Transverse colon (tissue), 4 donors: ENCODE measurements around the gene SCD5. TPM values are rescaled to one million over a fixed set of nuclear protein-coding genes. Genes with fewer than 3 reads are reported as not detected.

ENCODE experiments used
- DNase-seq: peaks from one replicate; pipeline ENCODE4 v3.0.0-alpha.2; 2019
- H3K27ac ChIP-seq, 4 donors: fragments of 200-600 bp; sonication (generic); 2 replicates each; pipeline ENCODE4 v1.5.1; 2016 to 2018; ENCODE audit warnings: inconsistent platforms in 4 of 4
- H3K27me3 ChIP-seq: fragments of 200-600 bp; sonication (generic); 2 replicates; pipeline ENCODE4 v1.5.1; 2017; ENCODE audit warnings: inconsistent platforms
- H3K36me3 ChIP-seq, 4 donors: fragments of 200-600 bp; sonication (generic); 2 replicates each; pipeline ENCODE4 v1.5.1; 2017 to 2019; ENCODE audit warnings: inconsistent platforms in 4 of 4
- H3K4me1 ChIP-seq, 4 donors: fragments of 200-600 bp; sonication (generic); 2 replicates each; pipeline ENCODE4 v1.5.1; 2017 to 2020; ENCODE audit warnings: inconsistent platforms in 4 of 4
- H3K4me3 ChIP-seq, 4 donors: fragments of 200-600 bp; sonication (generic); 1 replicate in 1 of 4; 2 replicates in 3 of 4; pipeline versions ENCODE4 v1.5.1 to v1.6.1; 2017 to 2019; ENCODE audit warnings: inconsistent platforms in 4 of 4
- H3K9me3 ChIP-seq, 2 donors: fragments of 200-600 bp; sonication (generic); 2 replicates each; pipeline ENCODE4 v1.5.1; 2017 to 2019; ENCODE audit warnings: inconsistent platforms in 2 of 2
- EP300 ChIP-seq: sonication (generic); formaldehyde crosslinking; IDR thresholded peaks from one replicate; pipeline ENCODE4 v1.6.1; 2017; ENCODE audit warnings: antibody characterized with exemption, low read depth
- POLR2A ChIP-seq: fragments of 450-650 bp; IDR thresholded peaks from one replicate; pipeline ENCODE4 v1.6.1; 2016; ENCODE audit warnings: antibody characterized with exemption, mild to moderate bottlenecking, moderate library complexity
- POLR2AphosphoS5 ChIP-seq, 3 donors: sonication (generic); formaldehyde crosslinking; IDR thresholded peaks; one replicate each; pipeline ENCODE4 v1.6.1; 2016; ENCODE audit warnings: antibody characterized with exemption in 3 of 3
- WGBS, 2 donors: methylation state at CpG; one replicate each; pipeline ENCODE4 v1.1.5; 2018; ENCODE audit warnings: low coverage in 1 of 2; 5-methylcytosine and 5-hydroxymethylcytosine counted together
- in situ Hi-C, 4 donors: fragments of 200-750 bp; cut with MboI; loops; one replicate each; pipeline versions ENCODE4 v1.15.0 to v1.15.1; 2017; ENCODE audit warnings: low sequenced_read_pairs in 3 of 4, low pct_ligation_motif_present in 1 of 4, low pct_unique_long_range_greater_than_20kb in 1 of 4
- intact Hi-C: fragments of 100-400 bp; cut with DNase I; formaldehyde crosslinking; loops from one replicate; pipeline ENCODE4 v1.15.1; 2023; ENCODE audit warnings: low total_unique reads
- total RNA-seq, 4 donors: library from RNA; depleted of rRNA; stranded (reverse); fragments of >200 nt; gene quantifications; one replicate each; pipeline ENCODE4 v1.1.0, GENCODE V29; 2016
- TF ChIP-seq, protein P1 (sequence below), 5 experiments: fragments of 200-600 bp in 3 of 5; fragments of 450-650 bp in 2 of 5; sonication (generic) in 3 of 5; IDR thresholded peaks; 1 replicate in 2 of 5; 2 replicates in 3 of 5; pipeline ENCODE4 v1.5.1; 2016 to 2017; ENCODE audit warnings: antibody characterized with exemption in 5 of 5, inconsistent platforms in 3 of 5, mild to moderate bottlenecking in 2 of 5, moderate library complexity in 1 of 5

The SCD5 gene
- total RNA-seq, 4 donors from 2014 or later = 1.5 to 7.5 (median 3.5) TPM

- Histone ChIP-seq H3K9me3 (no peaks in the 10 kb centered on the region), H3K27me3 (no peaks in the 10 kb centered on the region), H3K4me1 (no peaks in the 10 kb centered on the region), H3K4me3 (no peak overlapping the region), H3K27ac (no peak overlapping the region), H3K36me3 (no peaks in the 10 kb centered on the region)
- intact Hi-C loops (no loop called here), in situ Hi-C loops (no loop called here)
- TF ChIP-seq POLR2A (no peak), EP300 (no peak), POLR2AphosphoS5 (IDR thresholded peaks at IDR 0.05) (no peak)
- TF ChIP-seq, protein P1, sequence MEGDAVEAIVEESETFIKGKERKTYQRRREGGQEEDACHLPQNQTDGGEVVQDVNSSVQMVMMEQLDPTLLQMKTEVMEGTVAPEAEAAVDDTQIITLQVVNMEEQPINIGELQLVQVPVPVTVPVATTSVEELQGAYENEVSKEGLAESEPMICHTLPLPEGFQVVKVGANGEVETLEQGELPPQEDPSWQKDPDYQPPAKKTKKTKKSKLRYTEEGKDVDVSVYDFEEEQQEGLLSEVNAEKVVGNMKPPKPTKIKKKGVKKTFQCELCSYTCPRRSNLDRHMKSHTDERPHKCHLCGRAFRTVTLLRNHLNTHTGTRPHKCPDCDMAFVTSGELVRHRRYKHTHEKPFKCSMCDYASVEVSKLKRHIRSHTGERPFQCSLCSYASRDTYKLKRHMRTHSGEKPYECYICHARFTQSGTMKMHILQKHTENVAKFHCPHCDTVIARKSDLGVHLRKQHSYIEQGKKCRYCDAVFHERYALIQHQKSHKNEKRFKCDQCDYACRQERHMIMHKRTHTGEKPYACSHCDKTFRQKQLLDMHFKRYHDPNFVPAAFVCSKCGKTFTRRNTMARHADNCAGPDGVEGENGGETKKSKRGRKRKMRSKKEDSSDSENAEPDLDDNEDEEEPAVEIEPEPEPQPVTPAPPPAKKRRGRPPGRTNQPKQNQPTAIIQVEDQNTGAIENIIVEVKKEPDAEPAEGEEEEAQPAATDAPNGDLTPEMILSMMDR (IDR thresholded peaks at IDR 0.05) = no peak
- 0 to 42% methylated on average over 1 of the region's 1 CpG for WGBS, 2 donors
- no peak for DNase-seq
These were observed 168.5 kb downstream of the SCD5 start for GRCh38 chr4:82630079-82630478.

DNA sequence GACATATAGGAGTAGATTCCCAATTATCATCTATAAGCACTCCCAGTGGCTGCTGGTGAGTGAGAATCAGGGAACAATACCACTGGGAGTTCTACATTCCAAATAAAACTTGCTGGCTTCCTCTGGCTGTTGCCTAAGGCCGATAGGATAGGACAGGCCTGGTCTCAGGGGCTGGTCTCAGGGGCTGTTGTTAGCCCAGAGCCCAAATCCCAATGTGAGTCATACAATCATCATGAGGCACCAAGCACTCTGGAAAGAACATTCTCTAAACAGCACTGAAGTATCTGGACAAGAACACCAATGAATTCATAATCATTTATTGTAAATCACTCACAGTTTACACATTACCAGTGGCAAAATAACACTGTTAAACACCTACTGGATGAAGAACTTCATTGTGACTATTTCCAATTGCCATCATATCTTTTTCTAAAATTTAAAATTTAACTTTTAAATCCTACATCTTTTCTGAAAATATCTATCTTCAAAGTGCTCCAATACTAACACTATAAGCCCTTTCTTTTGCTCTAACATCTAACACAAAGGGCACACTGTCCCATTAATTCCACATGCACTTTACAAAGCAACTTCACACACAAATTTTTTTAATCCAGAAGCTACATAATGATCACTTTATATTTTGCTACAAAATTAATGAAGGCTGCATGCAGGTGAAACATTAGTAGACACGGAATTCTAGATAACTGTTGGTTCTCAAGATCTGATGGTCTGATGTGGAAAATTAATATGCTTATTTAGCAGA is 169.2 kb downstream of the SCD5 start:
- TF ChIP-seq, protein P1 (IDR thresholded peaks at IDR 0.05) = no peak
- TF ChIP-seq POLR2AphosphoS5 (IDR thresholded peaks at IDR 0.05) (no peak), EP300 (no peak), POLR2A (no peak)
- H3K36me3 ChIP-seq = no peaks in the 10 kb centered on the region
- no peak for DNase-seq
- no peaks in the 10 kb centered on the region for H3K27me3 ChIP-seq
- no peak overlapping the region for H3K4me3 ChIP-seq
- in situ Hi-C loops = no loop called here
- H3K27ac ChIP-seq = no peak overlapping the region
- H3K9me3 ChIP-seq = no peaks in the 10 kb centered on the region
- H3K4me1 ChIP-seq = no peaks in the 10 kb centered on the region
- intact Hi-C loops = no loop called here
- WGBS, 2 donors = 64 to 92% methylated on average over 1 to 2 of the region's 2 CpGs

- WGBS, 2 donors = 71 to 100% methylated on average over 1 to 9 of the region's 9 CpGs
- Histone ChIP-seq H3K9me3 (no peaks in the 10 kb centered on the region), H3K36me3 (no peaks in the 10 kb centered on the region), H3K4me3 (no peak overlapping the region), H3K27me3 (no peaks in the 10 kb centered on the region), H3K27ac (no peak overlapping the region), H3K4me1 (no peaks in the 10 kb centered on the region)
- in situ Hi-C loops (no loop called here), intact Hi-C loops (no loop called here)
- TF ChIP-seq, protein P1 (IDR thresholded peaks at IDR 0.05) = no peak
- TF ChIP-seq POLR2A (no peak), POLR2AphosphoS5 (IDR thresholded peaks at IDR 0.05) (no peak), EP300 (no peak)
- DNase-seq = no peak
These were observed 172.2 kb downstream of the SCD5 start for GRCh38 chr4:82626251-82626868.

DNA sequence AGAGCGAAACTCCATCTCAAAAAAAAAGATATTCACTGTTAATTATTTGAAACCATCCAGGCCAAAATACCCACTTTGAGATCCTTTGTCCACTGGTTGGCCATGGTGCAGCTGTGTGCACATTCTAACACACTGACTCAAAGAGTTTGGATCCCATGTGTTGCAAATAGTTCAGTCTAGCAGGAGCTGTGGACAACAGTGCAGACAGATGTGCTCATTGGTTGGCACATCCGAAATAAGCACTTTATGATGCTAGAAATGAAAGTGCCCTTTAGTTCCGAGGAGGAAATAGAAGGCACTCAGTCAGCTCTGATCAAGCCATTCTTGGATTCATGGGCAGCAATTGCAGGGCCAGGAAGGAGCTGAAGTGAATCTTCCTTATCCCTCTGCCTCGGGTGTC is 173.8 kb downstream of the SCD5 start:
- in situ Hi-C loops = no loop called here
- 70% methylated on average over 4 of the region's 4 CpGs; no CpG with 5 or more reads in 1 of the 2 donors for WGBS, 2 donors
- Histone ChIP-seq H3K4me3 (no peak overlapping the region), H3K36me3 (no peaks in the 10 kb centered on the region), H3K4me1 (no peaks in the 10 kb centered on the region), H3K9me3 (no peaks in the 10 kb centered on the region), H3K27ac (no peak overlapping the region), H3K27me3 (no peaks in the 10 kb centered on the region)
- TF ChIP-seq POLR2AphosphoS5 (IDR thresholded peaks at IDR 0.05) = no peak
- no peak for TF ChIP-seq EP300
- TF ChIP-seq, protein P1 (IDR thresholded peaks at IDR 0.05) = no peak
- no peak for TF ChIP-seq POLR2A
- intact Hi-C loops = no loop called here
- DNase-seq = no peak
